H1 (cell line): ENCODE measurements around the gene PLGRKT. TPM values are rescaled to one million over a fixed set of nuclear protein-coding genes. Genes with fewer than 3 reads are reported as not detected.

ENCODE experiments used
- CTCF ChIA-PET: fragments of 300-600 bp; sonication (Branson Sonifier 250); formaldehyde crosslinking; loops from one replicate; lab custom pipeline; 2021; ENCODE audit not compliant: partially characterized antibody; lab: Charles Lee
- POLR2A ChIA-PET: fragments of 300-600 bp; sonication (Branson Sonifier 250); formaldehyde crosslinking; loops from one replicate; lab custom pipeline; 2021; ENCODE audit warnings: inconsistent platforms; ENCODE audit not compliant: partially characterized antibody; lab: Charles Lee
- DNase-seq, 2 experiments: peaks; one replicate each; pipeline versions ENCODE4 v3.0.0 to v3.0.0-alpha.2; 2010 to 2022; ENCODE audit warnings: low spot score in 2 of 2, low read depth in 1 of 2, mixed read lengths in 1 of 2
- FAIRE-seq: peaks from 2 replicates; lab custom pipeline; 2011; peaks lifted over from hg19 to GRCh38; lab: Jason Lieb, UNC
- H2AFZ ChIP-seq: 2 replicates; pipeline ENCODE4 v1.8.1; 2012; ENCODE audit warnings: low read length, inconsistent platforms
- H2AK5ac ChIP-seq: 2 replicates; pipeline ENCODE4 v1.6.1; 2013; ENCODE audit warnings: low read depth, low read length
- H2BK120ac ChIP-seq: replicated peaks from 2 replicates; pipeline ENCODE3; 2013; ENCODE audit warnings: low read depth, low read length, inconsistent platforms
- H2BK12ac ChIP-seq: 2 replicates; pipeline ENCODE4 v1.6.1; 2013; ENCODE audit warnings: low read depth, low read length
- H2BK15ac ChIP-seq: 2 replicates; pipeline ENCODE4 v1.6.1; 2013; ENCODE audit warnings: low read length
- H2BK20ac ChIP-seq: 2 replicates; pipeline ENCODE4 v1.6.1; 2013; ENCODE audit warnings: low read length
- H2BK5ac ChIP-seq: 2 replicates; pipeline ENCODE4 v1.6.1; 2013; ENCODE audit warnings: low read depth, low read length
- H3K14ac ChIP-seq: 2 replicates; pipeline ENCODE4 v1.6.1; 2013; ENCODE audit warnings: inconsistent platforms; ENCODE audit not compliant: insufficient read length
- H3K18ac ChIP-seq: 2 replicates; pipeline ENCODE4 v1.6.1; 2013; ENCODE audit warnings: low read length; ENCODE audit errors: extremely low read depth
- H3K23ac ChIP-seq: 2 replicates; pipeline ENCODE4 v1.6.1; 2013; ENCODE audit warnings: inconsistent platforms; ENCODE audit not compliant: insufficient read length
- H3K23me2 ChIP-seq: 2 replicates; pipeline ENCODE4 v1.6.1; 2013; ENCODE audit warnings: low read depth, low read length
- H3K27ac ChIP-seq: 2 replicates; pipeline ENCODE4 v1.6.1; 2011; ENCODE audit warnings: low read depth, low read length, inconsistent platforms
- H3K27me3 ChIP-seq, 4 experiments: replicated peaks in 1 of 4; 1 replicate in 1 of 4; 2 replicates in 3 of 4; pipeline versions ENCODE4 v1.6.1 to v1.8.1; 2011 to 2013; ENCODE audit warnings: low read length in 3 of 4, mild to moderate bottlenecking in 3 of 4, inconsistent platforms in 2 of 4, mixed read lengths in 2 of 4, moderate library complexity in 1 of 4; ENCODE audit not compliant: control insufficient read depth in 3 of 4, insufficient read depth in 3 of 4; ENCODE audit errors: extremely low read depth in 1 of 4
- H3K36me3 ChIP-seq, 4 experiments: 2 replicates each; pipeline versions ENCODE4 v1.6.1 to v1.8.1; 2011 to 2013; ENCODE audit warnings: mild to moderate bottlenecking in 4 of 4, low read length in 3 of 4, moderate library complexity in 2 of 4, control low read depth in 1 of 4, inconsistent platforms in 1 of 4; ENCODE audit not compliant: insufficient read depth in 4 of 4, control insufficient read depth in 2 of 4
- H3K4ac ChIP-seq: replicated peaks from 2 replicates; pipeline ENCODE3; 2013; ENCODE audit warnings: low read length, low read depth, mixed read lengths, inconsistent platforms; ENCODE audit not compliant: insufficient read length
- H3K4me1 ChIP-seq, 4 experiments: replicated peaks in 1 of 4; 1 replicate in 1 of 4; 2 replicates in 3 of 4; pipeline versions ENCODE4 v1.6.1 to v1.8.1; 2011 to 2013; ENCODE audit warnings: low read length in 3 of 4, inconsistent platforms in 2 of 4, mixed read lengths in 1 of 4; ENCODE audit not compliant: insufficient read depth in 4 of 4, control insufficient read depth in 3 of 4
- H3K4me2 ChIP-seq, 2 experiments: 2 replicates each; pipeline versions ENCODE4 v1.6.1 to v1.8.1; 2011 to 2013; ENCODE audit warnings: low read depth in 2 of 2, low read length in 2 of 2, control low read depth in 1 of 2, inconsistent platforms in 1 of 2, mild to moderate bottlenecking in 1 of 2; ENCODE audit not compliant: insufficient read depth in 1 of 2
- H3K4me3 ChIP-seq, 4 experiments: fragments of 200-600, 300-600 bp in 1 of 4; sonication (generic), shearing (Covaris generic), sonication (Bioruptor Twin) in 1 of 4; 2 replicates each; pipeline versions ENCODE4 v1.5.1 to v1.8.1; 2011 to 2016; ENCODE audit warnings: low read length in 4 of 4, low read depth in 3 of 4, control low read depth in 2 of 4, inconsistent platforms in 2 of 4, mild to moderate bottlenecking in 2 of 4, mixed read lengths in 1 of 4, moderate library complexity in 1 of 4; ENCODE audit not compliant: insufficient read depth in 2 of 4; ENCODE audit errors: extremely low read depth in 1 of 4
- H3K56ac ChIP-seq: replicated peaks from 2 replicates; pipeline ENCODE3; 2013; ENCODE audit warnings: low read depth, mild to moderate bottlenecking, mixed read lengths, low read length, inconsistent platforms; ENCODE audit not compliant: insufficient read length
- H3K79me1 ChIP-seq: 2 replicates; pipeline ENCODE4 v1.6.1; 2013; ENCODE audit warnings: low read depth, low read length, control low read depth
- H3K79me2 ChIP-seq, 2 experiments: 2 replicates each; pipeline versions ENCODE4 v1.6.1 to v1.8.1; 2012 to 2013; ENCODE audit warnings: low read length in 2 of 2, mild to moderate bottlenecking in 2 of 2, inconsistent platforms in 1 of 2; ENCODE audit not compliant: insufficient read depth in 2 of 2, control insufficient read depth in 1 of 2
- H3K9ac ChIP-seq, 4 experiments: replicated peaks in 1 of 4; 1 replicate in 1 of 4; 2 replicates in 3 of 4; pipeline versions ENCODE4 v1.6.1 to v1.8.1; 2011 to 2013; ENCODE audit warnings: low read depth in 3 of 4, low read length in 3 of 4, control low read depth in 2 of 4, mild to moderate bottlenecking in 2 of 4, moderate library complexity in 2 of 4, inconsistent platforms in 1 of 4; ENCODE audit errors: extremely low read depth in 1 of 4
- H3K9me3 ChIP-seq, 2 experiments: 2 replicates each; pipeline versions ENCODE4 v1.6.1 to v1.8.1; 2012 to 2013; ENCODE audit warnings: mild to moderate bottlenecking in 2 of 2, moderate library complexity in 2 of 2, control low read depth in 1 of 2, inconsistent platforms in 1 of 2, low read depth in 1 of 2, low read length in 1 of 2, mixed read lengths in 1 of 2; ENCODE audit not compliant: insufficient read depth in 2 of 2
- H4K20me1 ChIP-seq, 2 experiments: replicated peaks in 1 of 2; 2 replicates each; pipeline versions ENCODE3 to v1.8.1; 2011 to 2013; ENCODE audit warnings: inconsistent platforms in 2 of 2, low read length in 2 of 2, mild to moderate bottlenecking in 1 of 2; ENCODE audit not compliant: insufficient read depth in 2 of 2, control insufficient read depth in 1 of 2
- H4K5ac ChIP-seq: 2 replicates; pipeline ENCODE4 v1.6.1; 2013; ENCODE audit warnings: low read length, low read depth, mixed read lengths, inconsistent platforms; ENCODE audit not compliant: insufficient read length
- H4K8ac ChIP-seq: 2 replicates; pipeline ENCODE4 v1.8.0; 2013; ENCODE audit warnings: mild to moderate bottlenecking, moderate library complexity, low read length, inconsistent platforms; ENCODE audit not compliant: insufficient read depth; ENCODE audit errors: extremely low read depth
- H4K91ac ChIP-seq: replicated peaks from 2 replicates; pipeline ENCODE3; 2013; ENCODE audit warnings: low read length, mixed read lengths, inconsistent platforms; ENCODE audit not compliant: insufficient read length
- FOSL1 ChIP-seq: IDR thresholded peaks from 2 replicates; pipeline ENCODE4 v1.6.1; 2011; ENCODE audit warnings: mild to moderate bottlenecking, low read depth, low read length, moderate library complexity; ENCODE audit not compliant: insufficient read depth
- WGBS, 2 experiments: shearing (Covaris generic) in 1 of 2; methylation state at CpG; one replicate each; pipeline versions ENCODE4 v1.1.6 to v1.1.7; 2013 to 2015; ENCODE audit warnings: low lambda C conversion rate in 2 of 2, mixed read lengths in 2 of 2, inconsistent platforms in 1 of 2, low coverage in 1 of 2, missing lambda C conversion rate in 1 of 2; ENCODE audit not compliant: insufficient replicate concordance in 2 of 2, insufficient coverage in 1 of 2, insufficient read length in 1 of 2; ENCODE audit errors: extremely low coverage in 1 of 2, missing lambda C conversion rate in 1 of 2; 5-methylcytosine and 5-hydroxymethylcytosine counted together
- polyA plus RNA-seq, 7 experiments: library from polyadenylated mRNA; depleted of rRNA in 3 of 7; stranded (reverse) in 5 of 7; unstranded in 2 of 7; fragments of >200 nt in 5 of 7; fragments of 200-250 nt in 2 of 7; gene quantifications; 1 replicate in 5 of 7; 2 replicates in 1 of 7; 4 replicates in 1 of 7; pipeline versions ENCODE4 v1.2.1 to v1.2.3, GENCODE V29; 2011 to 2013; ENCODE audit warnings: missing spikeins in 2 of 7, mixed read lengths in 2 of 7
- total RNA-seq: library from RNA; stranded (reverse); fragmentation: NEBNext Ultra II Directional; extraction: Animal tissue kit (Norgen Biotek cat#: 25700); gene quantifications from 2 replicates; pipeline ENCODE4 v1.2.1, GENCODE V29; 2021

Gene PLGRKT
- total and polyA plus RNA-seq, 2 of the 8 experiments (the other 6 are each of a cell fraction or from before 2014, with no cell fraction given), result 5.4 to 15.7 TPM

GRCh38 chr9:5448016-5448415 is 10.3 kb upstream of the PLGRKT start:
- Histone ChIP-seq H4K20me1 (no peaks in the 10 kb centered on the region), H3K27me3 (no peaks in the 10 kb centered on the region; a peak in 1 of 7 replicates), H3K79me1 (no peaks in the 10 kb centered on the region), H2AK5ac (no peak overlapping the region), H3K14ac (no peak overlapping the region), H3K56ac (no peak overlapping the region), H2BK12ac (no peak overlapping the region), H4K8ac (no peak overlapping the region), H2BK15ac (no peak overlapping the region), H2BK20ac (no peak overlapping the region), H3K9ac (no peak overlapping the region), H3K27ac (no peak overlapping the region), H3K4me1 (peaks cover 0 to 2% (median 0%) of the 10 kb centered on the region in 4 experiments; a peak in 2 of 7 replicates), H3K23me2 (no peaks in the 10 kb centered on the region; the same call in 1 of the 2 replicates), H2BK120ac (no peak overlapping the region), H2AFZ (no peak overlapping the region), H3K79me2 (no peaks in the 10 kb centered on the region), H3K4ac (no peak overlapping the region), H3K4me2 (no peak overlapping the region), H2BK5ac (no peak overlapping the region), H3K9me3 (no peaks in the 10 kb centered on the region), H3K23ac (no peak overlapping the region), H4K5ac (no peak overlapping the region), H3K18ac (no peak overlapping the region), H3K36me3 (no peaks in the 10 kb centered on the region; a peak in 1 of 8 replicates), H3K4me3 (no peak overlapping the region), H4K91ac (no peak overlapping the region)
- POLR2A ChIA-PET, result no interaction called here
- DNase-seq (no peak), FAIRE-seq (no peak)
- CTCF ChIA-PET, result interaction anchor here (1.0 kb wide), 1 partner anchor 135 kb away, joined by 4 read pairs; no protein-coding TSS in a partner anchor
- 98% methylated on average over 2 of the region's 2 CpGs; no CpG with 5 or more reads in 1 of the 2 experiments for WGBS, 2 experiments
- no peak for TF ChIP-seq FOSL1
